Measurements from ENCODE around the gene BACH2. TPM values are rescaled to one million over a fixed set of nuclear protein-coding genes. Genes with fewer than 3 reads are reported as not detected.

The BACH2 gene
- polyA plus RNA-seq, 1 donor from 2014 or later: 45.5 TPM

DNA sequence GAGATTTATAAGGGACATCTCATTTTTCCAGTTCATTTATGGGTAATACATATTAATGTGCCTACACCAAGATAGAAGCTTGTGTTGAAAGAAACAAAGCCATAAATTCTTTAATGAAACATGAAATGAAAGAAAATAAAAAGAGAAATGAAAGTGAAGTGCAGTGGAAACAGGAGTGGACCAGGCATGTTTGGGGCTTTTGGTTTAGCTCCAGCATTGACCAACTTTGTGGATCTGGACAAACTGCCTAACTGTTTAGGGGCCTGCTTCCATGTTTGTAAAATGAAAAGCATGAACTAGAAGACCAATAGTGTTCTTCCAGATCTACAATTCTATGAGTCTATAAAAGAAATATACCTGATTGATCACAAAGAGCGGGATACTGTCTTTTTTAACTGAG is 277.4 kb downstream of the BACH2 start:
- peaks cover 3% of the 10 kb centered on the region for H3K79me2 ChIP-seq (replicated peaks; ENCODE audit: insufficient read depth, low read length)
- no peak overlapping the region for H3K27ac ChIP-seq (ENCODE audit: low read length)
- H3K36me3 ChIP-seq (ENCODE audit: insufficient read depth, low read length): peaks cover 5% of the 10 kb centered on the region
- H3F3A ChIP-seq (ENCODE audit: insufficient read depth, low read length, poor library complexity, severe bottlenecking): no peaks in the 10 kb centered on the region
- H2AFZ ChIP-seq (ENCODE audit: low read depth, low read length): no peak overlapping the region
- no peaks in the 10 kb centered on the region for H3K9me2 ChIP-seq (ENCODE audit: insufficient read depth, low read length)
- H3K9ac ChIP-seq (ENCODE audit: low read length): no peak overlapping the region
- no peaks in the 10 kb centered on the region for H3K27me3 ChIP-seq (ENCODE audit: insufficient read depth, low read depth, low read length)
- no peak overlapping the region for H3K4me3 ChIP-seq (ENCODE audit: low read length)
- no peak overlapping the region for H3K4me2 ChIP-seq (ENCODE audit: low read length)
- H4K20me1 ChIP-seq (ENCODE audit: insufficient read depth): no peaks in the 10 kb centered on the region
- no peaks in the 10 kb centered on the region for H3K9me3 ChIP-seq (ENCODE audit: low read length)
- TF ChIP-seq, protein P1, sequence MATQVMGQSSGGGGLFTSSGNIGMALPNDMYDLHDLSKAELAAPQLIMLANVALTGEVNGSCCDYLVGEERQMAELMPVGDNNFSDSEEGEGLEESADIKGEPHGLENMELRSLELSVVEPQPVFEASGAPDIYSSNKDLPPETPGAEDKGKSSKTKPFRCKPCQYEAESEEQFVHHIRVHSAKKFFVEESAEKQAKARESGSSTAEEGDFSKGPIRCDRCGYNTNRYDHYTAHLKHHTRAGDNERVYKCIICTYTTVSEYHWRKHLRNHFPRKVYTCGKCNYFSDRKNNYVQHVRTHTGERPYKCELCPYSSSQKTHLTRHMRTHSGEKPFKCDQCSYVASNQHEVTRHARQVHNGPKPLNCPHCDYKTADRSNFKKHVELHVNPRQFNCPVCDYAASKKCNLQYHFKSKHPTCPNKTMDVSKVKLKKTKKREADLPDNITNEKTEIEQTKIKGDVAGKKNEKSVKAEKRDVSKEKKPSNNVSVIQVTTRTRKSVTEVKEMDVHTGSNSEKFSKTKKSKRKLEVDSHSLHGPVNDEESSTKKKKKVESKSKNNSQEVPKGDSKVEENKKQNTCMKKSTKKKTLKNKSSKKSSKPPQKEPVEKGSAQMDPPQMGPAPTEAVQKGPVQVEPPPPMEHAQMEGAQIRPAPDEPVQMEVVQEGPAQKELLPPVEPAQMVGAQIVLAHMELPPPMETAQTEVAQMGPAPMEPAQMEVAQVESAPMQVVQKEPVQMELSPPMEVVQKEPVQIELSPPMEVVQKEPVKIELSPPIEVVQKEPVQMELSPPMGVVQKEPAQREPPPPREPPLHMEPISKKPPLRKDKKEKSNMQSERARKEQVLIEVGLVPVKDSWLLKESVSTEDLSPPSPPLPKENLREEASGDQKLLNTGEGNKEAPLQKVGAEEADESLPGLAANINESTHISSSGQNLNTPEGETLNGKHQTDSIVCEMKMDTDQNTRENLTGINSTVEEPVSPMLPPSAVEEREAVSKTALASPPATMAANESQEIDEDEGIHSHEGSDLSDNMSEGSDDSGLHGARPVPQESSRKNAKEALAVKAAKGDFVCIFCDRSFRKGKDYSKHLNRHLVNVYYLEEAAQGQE (IDR thresholded peaks at IDR 0.05; ENCODE audit: borderline replicate concordance): no peak
- TF ChIP-seq SMC3 (conservative IDR thresholded peaks at IDR 0.05; ENCODE audit: poor library complexity) (no peak), EP300 (conservative IDR thresholded peaks at IDR 0.05; ENCODE audit: poor library complexity, severe bottlenecking) (no peak), POLR2AphosphoS5 (IDR thresholded peaks at IDR 0.05) (no peak), RAD21 (conservative IDR thresholded peaks at IDR 0.05) (no peak), EZH2 (IDR thresholded peaks at IDR 0.05; ENCODE audit: borderline replicate concordance, insufficient read depth, low read length, poor library complexity, severe bottlenecking) (no peak), TAF1 (IDR thresholded peaks at IDR 0.05; ENCODE audit: low read depth) (no peak), MXI1 (conservative IDR thresholded peaks at IDR 0.05; ENCODE audit: poor library complexity, severe bottlenecking) (no peak)
- TF ChIP-seq, protein P2, sequence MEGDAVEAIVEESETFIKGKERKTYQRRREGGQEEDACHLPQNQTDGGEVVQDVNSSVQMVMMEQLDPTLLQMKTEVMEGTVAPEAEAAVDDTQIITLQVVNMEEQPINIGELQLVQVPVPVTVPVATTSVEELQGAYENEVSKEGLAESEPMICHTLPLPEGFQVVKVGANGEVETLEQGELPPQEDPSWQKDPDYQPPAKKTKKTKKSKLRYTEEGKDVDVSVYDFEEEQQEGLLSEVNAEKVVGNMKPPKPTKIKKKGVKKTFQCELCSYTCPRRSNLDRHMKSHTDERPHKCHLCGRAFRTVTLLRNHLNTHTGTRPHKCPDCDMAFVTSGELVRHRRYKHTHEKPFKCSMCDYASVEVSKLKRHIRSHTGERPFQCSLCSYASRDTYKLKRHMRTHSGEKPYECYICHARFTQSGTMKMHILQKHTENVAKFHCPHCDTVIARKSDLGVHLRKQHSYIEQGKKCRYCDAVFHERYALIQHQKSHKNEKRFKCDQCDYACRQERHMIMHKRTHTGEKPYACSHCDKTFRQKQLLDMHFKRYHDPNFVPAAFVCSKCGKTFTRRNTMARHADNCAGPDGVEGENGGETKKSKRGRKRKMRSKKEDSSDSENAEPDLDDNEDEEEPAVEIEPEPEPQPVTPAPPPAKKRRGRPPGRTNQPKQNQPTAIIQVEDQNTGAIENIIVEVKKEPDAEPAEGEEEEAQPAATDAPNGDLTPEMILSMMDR (IDR thresholded peaks at IDR 0.05; ENCODE audit: poor library complexity, severe bottlenecking): no peak

- no peak overlapping the region for H3K27ac ChIP-seq (ENCODE audit: low read length)
- TF ChIP-seq POLR2AphosphoS5 (IDR thresholded peaks at IDR 0.05) (no peak), TAF1 (IDR thresholded peaks at IDR 0.05; ENCODE audit: low read depth) (no peak), RAD21 (conservative IDR thresholded peaks at IDR 0.05) (no peak), EP300 (conservative IDR thresholded peaks at IDR 0.05; ENCODE audit: poor library complexity, severe bottlenecking) (no peak), EZH2 (IDR thresholded peaks at IDR 0.05; ENCODE audit: borderline replicate concordance, insufficient read depth, low read length, poor library complexity, severe bottlenecking) (no peak), SMC3 (conservative IDR thresholded peaks at IDR 0.05; ENCODE audit: poor library complexity) (no peak), MXI1 (conservative IDR thresholded peaks at IDR 0.05; ENCODE audit: poor library complexity, severe bottlenecking) (no peak)
- TF ChIP-seq, protein P2 (IDR thresholded peaks at IDR 0.05; ENCODE audit: poor library complexity, severe bottlenecking): no peak
- TF ChIP-seq, protein P1 (IDR thresholded peaks at IDR 0.05; ENCODE audit: borderline replicate concordance): no peak
- no peak overlapping the region for H2AFZ ChIP-seq (ENCODE audit: low read depth, low read length)
- peaks cover 3% of the 10 kb centered on the region for H3K79me2 ChIP-seq (replicated peaks; ENCODE audit: insufficient read depth, low read length)
- no peaks in the 10 kb centered on the region for H4K20me1 ChIP-seq (ENCODE audit: insufficient read depth)
- no peaks in the 10 kb centered on the region for H3K9me3 ChIP-seq (ENCODE audit: low read length)
- peaks cover 2% of the 10 kb centered on the region for H3F3A ChIP-seq (ENCODE audit: insufficient read depth, low read length, poor library complexity, severe bottlenecking)
- no peaks in the 10 kb centered on the region for H3K27me3 ChIP-seq (ENCODE audit: insufficient read depth, low read depth, low read length)
- H3K4me3 ChIP-seq (ENCODE audit: low read length): no peak overlapping the region
- H3K9ac ChIP-seq (ENCODE audit: low read length): no peak overlapping the region
- no peaks in the 10 kb centered on the region for H3K9me2 ChIP-seq (ENCODE audit: insufficient read depth, low read length)
- H3K4me2 ChIP-seq (ENCODE audit: low read length): no peak overlapping the region
- H3K36me3 ChIP-seq (ENCODE audit: insufficient read depth, low read length): peaks cover 5% of the 10 kb centered on the region
Observed at GRCh38 chr6:90015883-90016282, 280.8 kb downstream of the BACH2 start.
